GM21529 (cell line): ENCODE data around the gene GFY.

ENCODE experiments used
- ATAC-seq: cut with Tn5 transposase; IDR thresholded peaks from one replicate; pipeline ENCODE4 v1.9.1; 2021; ENCODE audit not compliant: unreplicated experiment

Gene GFY

GRCh38 chr19:49407482-49408015, 17.6 kb upstream of the GFY start:
- no peak for ATAC-seq

GRCh38 chr19:49408816-49409440, 16.3 kb upstream of the GFY start:
- ATAC-seq: no peak

- ATAC-seq: no peak
Measured at GRCh38 chr19:49409441-49410029, 15.7 kb upstream of the GFY start.

- no peak for ATAC-seq
Measured at GRCh38 chr19:49411681-49412326, 13.4 kb upstream of the GFY start.

GRCh38 chr19:49413348-49413747, 11.8 kb upstream of the GFY start:
- no peak for ATAC-seq

- ATAC-seq: no peak
Measured at GRCh38 chr19:49414256-49414655, 10.9 kb upstream of the GFY start.

- no peak for ATAC-seq
Measured at GRCh38 chr19:49415102-49415809, 9.9 kb upstream of the GFY start.

- ATAC-seq: no peak
Measured at GRCh38 chr19:49415810-49416200, 9.4 kb upstream of the GFY start.

GRCh38 chr19:49417088-49417487, 8.1 kb upstream of the GFY start:
- ATAC-seq: no peak

GRCh38 chr19:49418511-49418910, 6.7 kb upstream of the GFY start:
- ATAC-seq: no peak

- no peak for ATAC-seq
Measured at GRCh38 chr19:49419173-49419572, 6.0 kb upstream of the GFY start.

GRCh38 chr19:49420227-49420626, 5.0 kb upstream of the GFY start:
- ATAC-seq: no peak

GRCh38 chr19:49421039-49421877, 3.9 kb upstream of the GFY start:
- ATAC-seq: no peak

GRCh38 chr19:49421878-49422202, 3.3 kb upstream of the GFY start:
- ATAC-seq: no peak

- no peak for ATAC-seq
Measured at GRCh38 chr19:49422407-49423070, 2.6 kb upstream of the GFY start.

GRCh38 chr19:49423071-49423984, 1.9 kb upstream of the GFY start, which contains the start of gene PTH2:
TSS of gene PTH2 (minus strand) at chr19:49423441. CDS start at chr19:49423339, 102 bp downstream.
- ATAC-seq: no peak

- ATAC-seq: no peak
Measured at GRCh38 chr19:49423985-49424303, 1.2 kb upstream of the GFY start.

- no peak for ATAC-seq
Measured at GRCh38 chr19:49425922-49426592, 869 bp downstream of the GFY start.

- ATAC-seq: no peak
Measured at GRCh38 chr19:49427339-49427738, 2.2 kb downstream of the GFY start.
